Measurements from ENCODE around the gene EGLN1.

The EGLN1 gene

DNA sequence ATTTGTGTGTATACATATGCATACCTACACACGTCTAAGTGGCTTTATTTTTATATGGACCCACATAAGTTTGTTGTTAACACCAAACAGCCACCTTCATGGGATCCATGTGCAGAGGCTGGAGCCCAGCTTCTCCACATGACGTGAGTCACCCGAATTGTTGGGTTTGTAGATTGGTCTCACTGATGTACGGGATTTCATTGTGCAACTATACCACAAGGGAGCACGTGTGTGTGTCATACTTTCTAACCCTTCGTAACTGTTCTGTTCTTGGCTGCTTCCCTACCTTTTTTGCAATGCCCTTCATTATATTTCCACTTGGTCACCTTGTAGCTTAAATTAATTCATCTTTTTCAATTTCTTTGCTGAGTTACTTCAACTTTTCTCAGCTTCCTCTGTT, 63.0 kb downstream of the EGLN1 start:
- Histone ChIP-seq H3F3A (ENCODE audit: insufficient read depth, low read length) (no peaks in the 10 kb centered on the region), H3K27ac (ENCODE audit: low read depth, low read length, poor library complexity, severe bottlenecking) (no peak overlapping the region), H3K9ac (ENCODE audit: low read length) (no peak overlapping the region), H3K4me1 (ENCODE audit: insufficient read depth, low read length, severe bottlenecking) (peaks cover 6% of the 10 kb centered on the region), H4K20me1 (ENCODE audit: insufficient read depth, low read length) (no peaks in the 10 kb centered on the region), H3K27me3 (ENCODE audit: insufficient read depth, low read length) (no peaks in the 10 kb centered on the region), H2AFZ (ENCODE audit: low read length) (no peak overlapping the region), H3K4me2 (ENCODE audit: low read length) (no peak overlapping the region), H3K36me3 (ENCODE audit: insufficient read depth, low read length) (peaks cover 8% of the 10 kb centered on the region), H3K9me2 (ENCODE audit: low read depth, low read length) (no peaks in the 10 kb centered on the region), H3K4me3 (ENCODE audit: low read depth, low read length, poor library complexity, severe bottlenecking) (no peak overlapping the region), H3K9me3 (ENCODE audit: low read length) (no peaks in the 10 kb centered on the region), H3K79me2 (ENCODE audit: insufficient read depth, low read length) (no peaks in the 10 kb centered on the region)
- no peak for TF ChIP-seq EZH2 (IDR thresholded peaks at IDR 0.05; ENCODE audit: borderline replicate concordance, low read length)
- TF ChIP-seq CTCF (IDR thresholded peaks at IDR 0.05; ENCODE audit: low read length) = no peak

DNA sequence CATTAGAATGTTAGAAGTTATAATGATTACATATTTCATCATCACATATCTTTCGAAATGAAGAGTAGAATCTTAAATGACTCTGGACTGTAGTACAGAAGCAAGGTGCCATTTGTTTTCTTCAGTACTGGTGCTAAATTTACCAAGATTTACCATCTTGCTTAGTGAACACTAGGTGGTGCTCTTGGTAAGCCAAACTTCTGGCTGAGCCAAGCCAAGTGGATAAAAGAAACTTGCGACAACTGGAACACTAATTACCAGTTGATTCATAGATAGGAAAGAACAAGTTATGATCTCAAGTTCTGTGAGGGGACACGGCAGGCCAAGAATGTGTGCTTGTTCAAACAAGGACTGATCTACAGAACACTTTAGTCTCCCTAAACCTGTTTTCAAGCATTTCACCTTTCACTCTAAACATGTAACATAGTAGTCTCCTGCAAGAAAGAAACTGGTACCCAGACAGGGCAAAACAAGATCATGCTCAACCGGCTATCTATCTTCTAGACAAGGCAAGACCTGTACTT, 64.2 kb downstream of the EGLN1 start:
- no peaks in the 10 kb centered on the region for H3F3A ChIP-seq (ENCODE audit: insufficient read depth, low read length)
- H3K9me2 ChIP-seq (ENCODE audit: low read depth, low read length) = no peaks in the 10 kb centered on the region
- TF ChIP-seq EZH2 (IDR thresholded peaks at IDR 0.05; ENCODE audit: borderline replicate concordance, low read length) (no peak), CTCF (IDR thresholded peaks at IDR 0.05; ENCODE audit: low read length) (peak; percentile 86)
- no peaks in the 10 kb centered on the region for H3K79me2 ChIP-seq (ENCODE audit: insufficient read depth, low read length)
- no peak overlapping the region for H3K27ac ChIP-seq (ENCODE audit: low read depth, low read length, poor library complexity, severe bottlenecking)
- H3K36me3 ChIP-seq (ENCODE audit: insufficient read depth, low read length) = peaks cover 9% of the 10 kb centered on the region
- peak overlapping the region; percentile 15 for H3K4me3 ChIP-seq (ENCODE audit: low read depth, low read length, poor library complexity, severe bottlenecking)
- no peaks in the 10 kb centered on the region for H4K20me1 ChIP-seq (ENCODE audit: insufficient read depth, low read length)
- peak overlapping the region; percentile 7; the same call in 1 of the 2 replicates for H3K9ac ChIP-seq (ENCODE audit: low read length)
- peak overlapping the region; percentile 33 for H3K4me2 ChIP-seq (ENCODE audit: low read length)
- peaks cover 6% of the 10 kb centered on the region for H3K4me1 ChIP-seq (ENCODE audit: insufficient read depth, low read length, severe bottlenecking)
- H3K9me3 ChIP-seq (ENCODE audit: low read length) = no peaks in the 10 kb centered on the region
- no peaks in the 10 kb centered on the region for H3K27me3 ChIP-seq (ENCODE audit: insufficient read depth, low read length)
- no peak overlapping the region for H2AFZ ChIP-seq (ENCODE audit: low read length)

GRCh38 chr1:231357187-231357772, 64.8 kb downstream of the EGLN1 start:
- Histone ChIP-seq H3K4me2 (ENCODE audit: low read length) (peak overlapping the region; percentile 33), H3K36me3 (ENCODE audit: insufficient read depth, low read length) (peaks cover 15% of the 10 kb centered on the region), H3K9ac (ENCODE audit: low read length) (peak overlapping the region; percentile 7; the same call in 1 of the 2 replicates), H3K27me3 (ENCODE audit: insufficient read depth, low read length) (no peaks in the 10 kb centered on the region), H3K27ac (ENCODE audit: low read depth, low read length, poor library complexity, severe bottlenecking) (no peak overlapping the region), H3K9me3 (ENCODE audit: low read length) (no peaks in the 10 kb centered on the region), H3F3A (ENCODE audit: insufficient read depth, low read length) (no peaks in the 10 kb centered on the region), H3K4me1 (ENCODE audit: insufficient read depth, low read length, severe bottlenecking) (peaks cover 6% of the 10 kb centered on the region), H2AFZ (ENCODE audit: low read length) (no peak overlapping the region), H3K79me2 (ENCODE audit: insufficient read depth, low read length) (no peaks in the 10 kb centered on the region), H3K4me3 (ENCODE audit: low read depth, low read length, poor library complexity, severe bottlenecking) (peak overlapping the region; percentile 15), H4K20me1 (ENCODE audit: insufficient read depth, low read length) (no peaks in the 10 kb centered on the region), H3K9me2 (ENCODE audit: low read depth, low read length) (no peaks in the 10 kb centered on the region)
- TF ChIP-seq CTCF (IDR thresholded peaks at IDR 0.05; ENCODE audit: low read length) (no peak), EZH2 (IDR thresholded peaks at IDR 0.05; ENCODE audit: borderline replicate concordance, low read length) (no peak)
